ENCODE data around the gene PIK3C2G. TPM values are rescaled to one million over a fixed set of nuclear protein-coding genes. Genes with fewer than 3 reads are reported as not detected.

PIK3C2G gene
- polyA plus RNA-seq, 3 donors: not detected

- no peaks in the 10 kb centered on the region for H3K4me1 ChIP-seq (ENCODE audit: control insufficient read depth in 1 of 2, insufficient read depth in 2 of 2, low read length in 2 of 2)
- 87% methylated on average over 3 of the region's 4 CpGs for WGBS (ENCODE audit: insufficient coverage)
These were observed 215.5 kb downstream of the PIK3C2G start for GRCh38 chr12:18476861-18477260.

GRCh38 chr12:18479256-18479655 lies 217.9 kb downstream of the PIK3C2G start:
- Mint-ChIP-seq H3K9me3 (peaks cover 0 to 5% (median 0%) of the 10 kb centered on the region in 7 donors), H3K4me1 (no peaks in the 10 kb centered on the region), H3K27ac (no peak overlapping the region), H3K27me3 (ENCODE audit: low read depth in 3 of 3) (peaks cover 0 to 2% (median 0%) of the 10 kb centered on the region in 3 donors), H3K36me3 (no peaks in the 10 kb centered on the region), H3K4me3 (no peak overlapping the region)
- no peaks in the 10 kb centered on the region for H3K27me3 ChIP-seq (ENCODE audit: control insufficient read depth in 2 of 2, insufficient read depth in 2 of 2, low read length in 2 of 2)
- no peak for DNase-seq
- H3K9ac ChIP-seq (ENCODE audit: insufficient read depth, low read length, poor library complexity, severe bottlenecking): no peak overlapping the region
- no peaks in the 10 kb centered on the region for H3K9me3 ChIP-seq (replicated peaks in 1 of 2; ENCODE audit: control insufficient read depth in 1 of 2, insufficient read depth in 1 of 2, low read length in 2 of 2)
- H4K20me1 ChIP-seq (ENCODE audit: insufficient read depth, low read length): no peaks in the 10 kb centered on the region
- no peak overlapping the region for H3K27ac ChIP-seq (ENCODE audit: low read depth in 1 of 2, low read length in 2 of 2)
- H3K4me3 ChIP-seq (replicated peaks in 1 of 3; ENCODE audit: low read depth in 2 of 3, low read length in 3 of 3): no peak overlapping the region
- intact Hi-C loops (cut with micrococcal nuclease): no loop called here
- H2AFZ ChIP-seq (ENCODE audit: insufficient read depth, low read depth, low read length, poor library complexity, severe bottlenecking): no peak overlapping the region
- no peak overlapping the region for H3K4me2 ChIP-seq (replicated peaks; ENCODE audit: extremely low read depth, low read length, poor library complexity, severe bottlenecking)
- H3K4me1 ChIP-seq (ENCODE audit: control insufficient read depth in 1 of 2, insufficient read depth in 2 of 2, low read length in 2 of 2): no peaks in the 10 kb centered on the region
- no peaks in the 10 kb centered on the region for H3K36me3 ChIP-seq (replicated peaks in 1 of 2; ENCODE audit: control insufficient read depth in 1 of 2, insufficient read depth in 2 of 2, low read length in 2 of 2)
- TF ChIP-seq CTCF (IDR thresholded peaks at IDR 0.05): no peak
- 100% methylated on average over 1 of the region's 3 CpGs for WGBS (ENCODE audit: insufficient coverage)
- no peaks in the 10 kb centered on the region for H3K79me2 ChIP-seq (ENCODE audit: insufficient read depth, low read length)

More at GRCh38 chr12:18476861-18477260, 215.5 kb downstream of the PIK3C2G start:
- Mint-ChIP-seq H3K27ac (no peak overlapping the region), H3K4me3 (no peak overlapping the region), H3K27me3 (ENCODE audit: low read depth in 3 of 3) (peaks cover 0 to 2% (median 0%) of the 10 kb centered on the region in 3 donors), H3K4me1 (no peaks in the 10 kb centered on the region), H3K36me3 (no peaks in the 10 kb centered on the region), H3K9me3 (peaks cover 0 to 8% (median 0%) of the 10 kb centered on the region in 7 donors)
- Histone ChIP-seq H3K27me3 (ENCODE audit: control insufficient read depth in 2 of 2, insufficient read depth in 2 of 2, low read length in 2 of 2) (no peaks in the 10 kb centered on the region), H3K9me3 (replicated peaks in 1 of 2; ENCODE audit: control insufficient read depth in 1 of 2, insufficient read depth in 1 of 2, low read length in 2 of 2) (no peaks in the 10 kb centered on the region), H4K20me1 (ENCODE audit: insufficient read depth, low read length) (no peaks in the 10 kb centered on the region), H3K79me2 (ENCODE audit: insufficient read depth, low read length) (no peaks in the 10 kb centered on the region), H2AFZ (ENCODE audit: insufficient read depth, low read depth, low read length, poor library complexity, severe bottlenecking) (no peak overlapping the region), H3K4me3 (replicated peaks in 1 of 3; ENCODE audit: low read depth in 2 of 3, low read length in 3 of 3) (no peak overlapping the region), H3K9ac (ENCODE audit: insufficient read depth, low read length, poor library complexity, severe bottlenecking) (no peak overlapping the region), H3K4me2 (replicated peaks; ENCODE audit: extremely low read depth, low read length, poor library complexity, severe bottlenecking) (no peak overlapping the region), H3K36me3 (replicated peaks in 1 of 2; ENCODE audit: control insufficient read depth in 1 of 2, insufficient read depth in 2 of 2, low read length in 2 of 2) (no peaks in the 10 kb centered on the region), H3K27ac (ENCODE audit: low read depth in 1 of 2, low read length in 2 of 2) (no peak overlapping the region)
- DNase-seq: no peak
- no peak for TF ChIP-seq CTCF (IDR thresholded peaks at IDR 0.05)
- intact Hi-C loops (cut with micrococcal nuclease): no loop called here

All from CD14-positive monocyte (primary cell).